ENCODE results near the gene DDA1. TPM values are rescaled to one million over a fixed set of nuclear protein-coding genes. Genes with fewer than 3 reads are reported as not detected.
A peak's percentile ranks its signal among the peaks of the same experiment; 100 is the strongest.

Gene DDA1
- total and polyA plus RNA-seq, 10 of the 15 experiments (the other 5 are each of a cell fraction or from before 2014, with no cell fraction given) = 0.76 to 71.0 (median 39.4) TPM

DNA sequence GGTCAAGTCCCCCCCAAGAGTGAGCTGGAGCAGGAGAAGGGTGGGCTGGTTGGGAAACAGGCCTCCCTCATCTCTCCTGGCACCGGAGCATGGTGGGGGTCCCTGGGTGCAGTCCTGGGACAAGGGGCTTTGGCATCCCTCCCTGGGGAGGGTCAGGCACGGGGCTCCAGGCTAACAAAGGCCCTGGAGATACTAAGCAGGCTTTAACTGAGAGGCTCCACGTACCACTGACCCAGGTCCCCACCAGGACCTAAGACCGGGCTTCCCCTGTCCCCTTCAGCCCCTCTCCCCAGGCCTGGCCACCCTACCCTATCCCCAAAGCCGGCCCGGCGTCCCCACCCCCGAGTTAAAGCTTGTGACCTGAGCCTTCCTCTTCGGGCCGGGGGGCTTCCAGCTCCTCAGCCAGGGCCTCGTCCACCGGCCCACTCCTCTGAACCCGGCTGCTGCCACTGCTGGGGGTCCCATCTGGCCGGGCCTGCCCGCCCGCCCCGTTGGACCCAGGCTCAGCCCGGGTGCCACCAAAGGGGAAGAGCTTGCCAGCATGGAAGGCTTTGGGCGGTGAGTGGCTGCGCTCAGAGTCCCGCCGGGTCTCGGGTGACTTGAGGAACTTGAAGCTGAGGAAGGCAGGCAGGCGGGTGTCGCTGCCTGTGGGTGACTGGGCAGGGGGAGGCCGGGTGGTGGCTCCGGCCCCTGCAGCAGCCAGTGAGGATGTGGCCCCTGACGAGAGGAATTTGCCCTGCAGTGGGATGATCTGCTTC, 15.2 kb downstream of the DDA1 start:
- DNase-seq (ENCODE audit: low read depth, low spot score) = no peak
- Histone ChIP-seq H3K9ac (ENCODE audit: control insufficient read depth, insufficient read depth, low read length) (no peak overlapping the region), H2AFZ (ENCODE audit: control insufficient read depth, low read depth, low read length) (no peak overlapping the region), H3K4me1 (ENCODE audit: control insufficient read depth, insufficient read depth, low read length) (no peaks in the 10 kb centered on the region), H3K79me2 (ENCODE audit: control insufficient read depth, insufficient read depth, low read length) (no peaks in the 10 kb centered on the region), H3K36me3 (ENCODE audit: control insufficient read depth in 2 of 2, insufficient read depth in 2 of 2, low read length in 1 of 2) (peaks cover 5 to 8% of the 10 kb centered on the region in 2 experiments; a peak in 3 of 4 replicates), H3K9me3 (replicated peaks; ENCODE audit: control insufficient read depth, insufficient read depth, low read length) (no peaks in the 10 kb centered on the region), H3K4me3 (no peak overlapping the region), H3K27ac (ENCODE audit: control insufficient read depth, insufficient read depth) (no peak overlapping the region), H3K4me2 (ENCODE audit: control insufficient read depth, insufficient read depth) (no peak overlapping the region), H4K20me1 (ENCODE audit: control insufficient read depth, insufficient read depth) (no peaks in the 10 kb centered on the region), H3K27me3 (replicated peaks in 1 of 2; ENCODE audit: control insufficient read depth in 2 of 2, insufficient read depth in 2 of 2, low read length in 1 of 2) (no peaks in the 10 kb centered on the region; a peak in 1 of 4 replicates)
- no TSS peak for BruUV-seq (replicated peaks)
- ChIA-PET CTCF (interaction anchor here (0.9 kb wide), 1 partner anchor 19 kb away, joined by 4 read pairs; the partner anchor contains the start of gene MRPL34), POLR2A (interaction anchor here (1.8 kb wide), 1 partner anchor 20 kb away, joined by 8 read pairs; the partner anchor contains the start of gene MRPL34), RAD21 (ENCODE audit: unreplicated experiment) (interaction anchor here (1.4 kb wide), 1 partner anchor 15 kb away, joined by 3 read pairs; the partner anchor contains the start of gene DDA1), SMC1A (ENCODE audit: uncharacterized antibody, unreplicated experiment) (no interaction called here)
- FAIRE-seq = no peak
- in situ Hi-C loops (cut with MboI) (no loop called here), intact Hi-C loops (cut with micrococcal nuclease; ENCODE audit: unreplicated experiment) (no loop called here)
- 79% methylated on average over 28 of the region's 28 CpGs for WGBS (ENCODE audit: insufficient coverage, insufficient replicate concordance, low lambda C conversion rate, missing lambda C conversion rate)
- no peak for ATAC-seq
- 0 out of 2 replicates have a peak, but pooled peaks have one; percentile 17 for TF ChIP-seq POLR2A (IDR thresholded peaks at IDR 0.05; ENCODE audit: low read depth, low read length)
- TF ChIP-seq NR2C1 (IDR thresholded peaks at IDR 0.05) = no peak
- TF ChIP-seq, protein P1, sequence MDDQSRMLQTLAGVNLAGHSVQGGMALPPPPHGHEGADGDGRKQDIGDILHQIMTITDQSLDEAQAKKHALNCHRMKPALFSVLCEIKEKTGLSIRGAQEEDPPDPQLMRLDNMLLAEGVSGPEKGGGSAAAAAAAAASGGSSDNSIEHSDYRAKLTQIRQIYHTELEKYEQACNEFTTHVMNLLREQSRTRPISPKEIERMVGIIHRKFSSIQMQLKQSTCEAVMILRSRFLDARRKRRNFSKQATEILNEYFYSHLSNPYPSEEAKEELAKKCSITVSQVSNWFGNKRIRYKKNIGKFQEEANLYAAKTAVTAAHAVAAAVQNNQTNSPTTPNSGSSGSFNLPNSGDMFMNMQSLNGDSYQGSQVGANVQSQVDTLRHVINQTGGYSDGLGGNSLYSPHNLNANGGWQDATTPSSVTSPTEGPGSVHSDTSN (IDR thresholded peaks at IDR 0.05; ENCODE audit: insufficient replicate concordance, low read depth, low read length) = no peak
- TF ChIP-seq NFYA (IDR thresholded peaks at IDR 0.05; ENCODE audit: borderline replicate concordance, low read depth, low read length) = no peak

DNA sequence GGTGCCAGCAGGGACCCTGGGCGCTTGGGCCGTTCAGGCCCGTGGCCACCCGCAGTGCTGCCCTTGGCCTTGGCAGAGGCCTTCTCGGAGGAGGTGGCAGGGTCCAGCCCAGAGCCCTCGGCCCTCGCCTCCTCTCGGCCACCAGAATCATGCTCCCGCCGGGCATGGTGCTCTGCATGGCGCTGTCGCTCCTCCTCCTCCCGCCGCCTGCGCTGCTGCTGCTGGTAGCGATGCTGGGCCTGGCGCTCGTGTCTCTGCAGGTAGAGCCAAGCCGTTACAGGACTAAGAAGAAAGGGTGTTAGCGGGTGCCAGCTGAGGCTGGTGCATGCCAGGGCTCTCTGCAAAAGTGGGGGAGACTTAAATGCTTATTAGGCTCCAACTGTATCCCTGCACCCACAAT, 15.8 kb downstream of the DDA1 start:
- FAIRE-seq (no peak), DNase-seq (ENCODE audit: low read depth, low spot score) (no peak), ATAC-seq (no peak)
- no peak overlapping the region for H3K9ac ChIP-seq (ENCODE audit: control insufficient read depth, insufficient read depth, low read length)
- ChIA-PET RAD21 (ENCODE audit: unreplicated experiment) (interaction anchor here (1.4 kb wide), 1 partner anchor 16 kb away, joined by 3 read pairs; the partner anchor contains the start of gene DDA1), SMC1A (ENCODE audit: uncharacterized antibody, unreplicated experiment) (no interaction called here), POLR2A (interaction anchor here (1.8 kb wide), 1 partner anchor 20 kb away, joined by 8 read pairs; the partner anchor contains the start of gene MRPL34), CTCF (no interaction called here)
- no peaks in the 10 kb centered on the region; a peak in 1 of 4 replicates for H3K27me3 ChIP-seq (replicated peaks in 1 of 2; ENCODE audit: control insufficient read depth in 2 of 2, insufficient read depth in 2 of 2, low read length in 1 of 2)
- H3K4me2 ChIP-seq (ENCODE audit: control insufficient read depth, insufficient read depth) = no peak overlapping the region
- H3K36me3 ChIP-seq (ENCODE audit: control insufficient read depth in 2 of 2, insufficient read depth in 2 of 2, low read length in 1 of 2) = peaks cover 3 to 6% of the 10 kb centered on the region in 2 experiments; a peak in 3 of 4 replicates
- H4K20me1 ChIP-seq (ENCODE audit: control insufficient read depth, insufficient read depth) = no peaks in the 10 kb centered on the region
- no peak for TF ChIP-seq JUND (IDR thresholded peaks at IDR 0.05; ENCODE audit: low read depth, low read length)
- no peak for TF ChIP-seq MYB (IDR thresholded peaks at IDR 0.05; ENCODE audit: borderline replicate concordance, low read depth, low read length)
- TF ChIP-seq, protein P2, sequence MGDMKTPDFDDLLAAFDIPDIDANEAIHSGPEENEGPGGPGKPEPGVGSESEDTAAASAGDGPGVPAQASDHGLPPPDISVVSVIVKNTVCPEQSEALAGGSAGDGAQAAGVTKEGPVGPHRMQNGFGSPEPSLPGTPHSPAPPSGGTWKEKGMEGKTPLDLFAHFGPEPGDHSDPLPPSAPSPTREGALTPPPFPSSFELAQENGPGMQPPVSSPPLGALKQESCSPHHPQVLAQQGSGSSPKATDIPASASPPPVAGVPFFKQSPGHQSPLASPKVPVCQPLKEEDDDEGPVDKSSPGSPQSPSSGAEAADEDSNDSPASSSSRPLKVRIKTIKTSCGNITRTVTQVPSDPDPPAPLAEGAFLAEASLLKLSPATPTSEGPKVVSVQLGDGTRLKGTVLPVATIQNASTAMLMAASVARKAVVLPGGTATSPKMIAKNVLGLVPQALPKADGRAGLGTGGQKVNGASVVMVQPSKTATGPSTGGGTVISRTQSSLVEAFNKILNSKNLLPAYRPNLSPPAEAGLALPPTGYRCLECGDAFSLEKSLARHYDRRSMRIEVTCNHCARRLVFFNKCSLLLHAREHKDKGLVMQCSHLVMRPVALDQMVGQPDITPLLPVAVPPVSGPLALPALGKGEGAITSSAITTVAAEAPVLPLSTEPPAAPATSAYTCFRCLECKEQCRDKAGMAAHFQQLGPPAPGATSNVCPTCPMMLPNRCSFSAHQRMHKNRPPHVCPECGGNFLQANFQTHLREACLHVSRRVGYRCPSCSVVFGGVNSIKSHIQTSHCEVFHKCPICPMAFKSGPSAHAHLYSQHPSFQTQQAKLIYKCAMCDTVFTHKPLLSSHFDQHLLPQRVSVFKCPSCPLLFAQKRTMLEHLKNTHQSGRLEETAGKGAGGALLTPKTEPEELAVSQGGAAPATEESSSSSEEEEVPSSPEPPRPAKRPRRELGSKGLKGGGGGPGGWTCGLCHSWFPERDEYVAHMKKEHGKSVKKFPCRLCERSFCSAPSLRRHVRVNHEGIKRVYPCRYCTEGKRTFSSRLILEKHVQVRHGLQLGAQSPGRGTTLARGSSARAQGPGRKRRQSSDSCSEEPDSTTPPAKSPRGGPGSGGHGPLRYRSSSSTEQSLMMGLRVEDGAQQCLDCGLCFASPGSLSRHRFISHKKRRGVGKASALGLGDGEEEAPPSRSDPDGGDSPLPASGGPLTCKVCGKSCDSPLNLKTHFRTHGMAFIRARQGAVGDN (IDR thresholded peaks at IDR 0.05) = no peak
- TF ChIP-seq ZNF207 (IDR thresholded peaks at IDR 0.05; ENCODE audit: borderline replicate concordance) = no peak
- TF ChIP-seq EZH2 (IDR thresholded peaks at IDR 0.05; ENCODE audit: borderline replicate concordance, control insufficient read depth, low read depth, low read length) = no peak
- TF ChIP-seq BMI1 (IDR thresholded peaks at IDR 0.05; ENCODE audit: borderline replicate concordance) = no peak
- no peak overlapping the region for H3K4me3 ChIP-seq
- intact Hi-C loops (cut with micrococcal nuclease; ENCODE audit: unreplicated experiment) (no loop called here), in situ Hi-C loops (cut with MboI) (no loop called here)
- no peaks in the 10 kb centered on the region for H3K79me2 ChIP-seq (ENCODE audit: control insufficient read depth, insufficient read depth, low read length)
- no peaks in the 10 kb centered on the region for H3K9me3 ChIP-seq (replicated peaks; ENCODE audit: control insufficient read depth, insufficient read depth, low read length)
- BruUV-seq (replicated peaks) = no TSS peak
- H2AFZ ChIP-seq (ENCODE audit: control insufficient read depth, low read depth, low read length) = no peak overlapping the region
- 86% methylated on average over 20 of the region's 20 CpGs for WGBS (ENCODE audit: insufficient coverage, insufficient replicate concordance, low lambda C conversion rate, missing lambda C conversion rate)
- H3K4me1 ChIP-seq (ENCODE audit: control insufficient read depth, insufficient read depth, low read length) = no peaks in the 10 kb centered on the region
- no peak overlapping the region for H3K27ac ChIP-seq (ENCODE audit: control insufficient read depth, insufficient read depth)

Data from GM12878 (cell line).